ENCODE data around the gene TRIP13.

Gene TRIP13

DNA sequence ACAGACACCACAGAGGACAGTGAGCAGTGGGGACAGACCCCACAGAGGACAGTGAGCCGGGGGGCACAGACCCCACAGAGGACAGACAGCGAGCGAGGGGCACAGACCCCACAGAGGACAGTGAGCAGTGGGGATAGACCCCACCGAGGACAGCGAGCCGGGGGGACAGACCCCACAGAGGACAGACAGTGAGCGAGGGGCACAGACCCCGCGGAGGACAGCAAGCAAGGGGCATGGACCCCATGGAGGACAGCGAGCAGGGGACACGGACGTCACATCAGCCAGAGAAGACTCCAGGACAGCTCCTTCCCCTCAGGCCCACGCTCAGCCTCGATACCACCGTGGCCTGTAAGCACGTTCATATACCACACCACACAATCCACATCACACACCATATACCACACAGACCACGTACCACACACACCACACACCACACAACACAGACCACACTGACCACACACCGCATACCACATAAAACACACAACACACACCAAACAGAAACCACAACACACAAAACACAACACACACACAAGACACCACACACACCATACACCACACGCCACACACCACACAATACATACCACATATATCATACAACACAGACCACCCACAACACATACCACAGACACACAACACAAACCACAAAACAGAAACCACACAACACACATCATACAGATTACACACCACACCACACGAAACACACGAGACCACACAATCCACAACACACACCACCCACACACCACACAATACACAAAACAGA lies 36.7 kb upstream of the TRIP13 start:
- H3K27ac ChIP-seq (ENCODE audit: low read depth in 2 of 2, low read length in 2 of 2) = no peak overlapping the region
- peaks cover 2 to 8% of the 10 kb centered on the region in 2 donors for H3K27me3 ChIP-seq (ENCODE audit: control insufficient read depth in 2 of 2, insufficient read depth in 2 of 2, low read length in 2 of 2)
- H3K36me3 ChIP-seq (ENCODE audit: control insufficient read depth in 2 of 2, insufficient read depth in 2 of 2, low read length in 2 of 2) = no peaks in the 10 kb centered on the region
- H3K4me1 ChIP-seq (ENCODE audit: control insufficient read depth in 2 of 2, insufficient read depth in 2 of 2, low read length in 2 of 2) = no peaks in the 10 kb centered on the region
- no peaks in the 10 kb centered on the region for H3K9me3 ChIP-seq (ENCODE audit: control insufficient read depth in 2 of 2, low read length in 2 of 2)
- H3K4me3 ChIP-seq (ENCODE audit: low read length in 2 of 2) = no peak overlapping the region
- H3K9ac ChIP-seq (ENCODE audit: low read depth in 1 of 2, low read length in 2 of 2) = no peak overlapping the region

DNA sequence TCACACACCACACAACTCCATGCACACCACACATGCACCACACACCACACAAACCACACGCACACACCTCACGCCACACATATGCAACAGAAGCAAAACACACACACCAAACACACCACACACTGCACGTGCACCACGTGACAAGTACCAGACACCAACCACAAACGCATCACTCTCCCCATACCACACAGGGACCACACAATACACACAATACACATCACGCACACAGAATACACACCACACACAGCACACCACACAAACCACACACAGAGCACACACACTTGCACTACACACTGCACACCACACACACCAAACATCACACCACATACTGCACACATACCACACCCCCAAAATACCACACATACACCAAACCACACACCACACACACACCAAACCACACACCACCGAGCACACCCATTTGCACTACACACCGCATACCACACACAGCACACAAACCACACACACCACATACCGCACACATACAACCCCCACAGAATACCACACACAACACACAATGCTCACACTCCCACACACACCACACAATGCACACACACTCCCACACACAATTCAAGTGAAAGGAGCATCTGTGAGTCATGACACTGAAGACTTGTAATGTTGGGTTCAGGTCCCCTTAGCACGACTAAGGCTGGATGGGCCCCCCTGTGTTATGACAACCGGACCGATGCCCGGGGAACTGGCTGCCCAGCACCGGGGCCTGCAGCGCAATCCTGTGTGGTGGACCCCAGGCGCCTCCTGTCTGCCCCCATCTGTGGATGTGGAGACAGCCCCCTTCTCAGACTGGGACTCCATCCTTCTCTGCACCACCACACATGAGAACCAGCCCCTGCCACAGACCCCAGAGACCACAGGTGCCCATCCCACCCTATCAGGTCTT lies 35.9 kb upstream of the TRIP13 start:
- Histone ChIP-seq H3K4me1 (ENCODE audit: control insufficient read depth in 2 of 2, insufficient read depth in 2 of 2, low read length in 2 of 2) (no peaks in the 10 kb centered on the region), H3K36me3 (ENCODE audit: control insufficient read depth in 2 of 2, insufficient read depth in 2 of 2, low read length in 2 of 2) (no peaks in the 10 kb centered on the region), H3K27me3 (ENCODE audit: control insufficient read depth in 2 of 2, insufficient read depth in 2 of 2, low read length in 2 of 2) (peaks cover 2 to 7% of the 10 kb centered on the region in 2 donors), H3K9me3 (ENCODE audit: control insufficient read depth in 2 of 2, low read length in 2 of 2) (no peaks in the 10 kb centered on the region), H3K27ac (ENCODE audit: low read depth in 2 of 2, low read length in 2 of 2) (no peak overlapping the region), H3K9ac (ENCODE audit: low read depth in 1 of 2, low read length in 2 of 2) (no peak overlapping the region), H3K4me3 (ENCODE audit: low read length in 2 of 2) (no peak overlapping the region)

DNA sequence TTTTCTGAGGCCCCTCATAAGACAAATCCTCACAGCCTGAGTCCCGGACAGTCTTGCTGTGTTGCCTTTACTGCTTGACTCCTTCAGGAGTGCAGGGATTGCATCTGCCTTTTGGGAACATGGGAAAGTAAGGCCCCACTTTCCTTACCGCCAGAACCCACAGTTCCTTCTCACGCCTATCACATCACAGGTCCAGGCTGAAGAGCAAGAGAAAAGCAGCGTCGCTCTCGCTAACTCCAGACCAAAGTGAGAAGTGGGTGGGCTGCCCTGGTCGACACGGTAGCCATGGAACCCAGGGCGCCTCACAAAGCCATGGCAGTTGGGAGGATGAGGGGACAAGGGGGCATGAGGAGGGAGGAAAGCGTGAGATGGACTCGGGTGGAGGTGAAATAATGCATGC lies 34.0 kb upstream of the TRIP13 start:
- Histone ChIP-seq H3K4me3 (ENCODE audit: low read length in 2 of 2) (no peak overlapping the region), H3K36me3 (ENCODE audit: control insufficient read depth in 2 of 2, insufficient read depth in 2 of 2, low read length in 2 of 2) (peaks cover 9 to 14% of the 10 kb centered on the region in 2 donors)

DNA sequence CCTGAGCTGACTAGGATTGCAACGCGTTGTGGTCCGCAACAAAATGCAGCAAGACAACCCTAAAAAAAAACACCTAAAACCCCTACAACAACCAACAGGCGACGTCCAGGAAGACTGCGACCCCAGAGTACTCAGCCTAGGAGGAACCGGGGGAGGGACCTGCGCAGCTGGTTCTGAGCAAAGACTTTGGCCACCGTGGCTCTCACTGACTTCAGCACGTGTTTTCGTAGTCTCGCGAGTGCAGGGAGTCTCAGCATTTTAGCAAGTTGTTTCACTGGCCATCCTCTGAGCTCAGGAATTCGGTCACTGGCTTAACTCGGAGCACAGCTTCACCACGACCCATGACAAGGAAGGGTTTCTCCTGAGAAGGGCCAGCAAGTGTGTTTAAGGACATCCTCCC lies 33.3 kb upstream of the TRIP13 start:
- H3K4me1 ChIP-seq (ENCODE audit: control insufficient read depth in 2 of 2, insufficient read depth in 2 of 2, low read length in 2 of 2) = no peaks in the 10 kb centered on the region
- no peak overlapping the region for H3K4me3 ChIP-seq (ENCODE audit: low read length in 2 of 2)
- peaks cover 16 to 21% of the 10 kb centered on the region in 2 donors for H3K36me3 ChIP-seq (ENCODE audit: control insufficient read depth in 2 of 2, insufficient read depth in 2 of 2, low read length in 2 of 2)
- H3K27me3 ChIP-seq (ENCODE audit: control insufficient read depth in 2 of 2, insufficient read depth in 2 of 2, low read length in 2 of 2) = no peaks in the 10 kb centered on the region
- no peak overlapping the region for H3K9ac ChIP-seq (ENCODE audit: low read depth in 1 of 2, low read length in 2 of 2)
- H3K27ac ChIP-seq (ENCODE audit: low read depth in 2 of 2, low read length in 2 of 2) = no peak overlapping the region
- H3K9me3 ChIP-seq (ENCODE audit: control insufficient read depth in 2 of 2, low read length in 2 of 2) = no peaks in the 10 kb centered on the region

More for the DNA sequence above, 34.0 kb upstream of the TRIP13 start:
- Histone ChIP-seq H3K9ac (ENCODE audit: low read depth in 1 of 2, low read length in 2 of 2) (no peak overlapping the region), H3K9me3 (ENCODE audit: control insufficient read depth in 2 of 2, low read length in 2 of 2) (no peaks in the 10 kb centered on the region), H3K27me3 (ENCODE audit: control insufficient read depth in 2 of 2, insufficient read depth in 2 of 2, low read length in 2 of 2) (no peaks in the 10 kb centered on the region), H3K4me1 (ENCODE audit: control insufficient read depth in 2 of 2, insufficient read depth in 2 of 2, low read length in 2 of 2) (no peaks in the 10 kb centered on the region), H3K27ac (ENCODE audit: low read depth in 2 of 2, low read length in 2 of 2) (no peak overlapping the region)

DNA sequence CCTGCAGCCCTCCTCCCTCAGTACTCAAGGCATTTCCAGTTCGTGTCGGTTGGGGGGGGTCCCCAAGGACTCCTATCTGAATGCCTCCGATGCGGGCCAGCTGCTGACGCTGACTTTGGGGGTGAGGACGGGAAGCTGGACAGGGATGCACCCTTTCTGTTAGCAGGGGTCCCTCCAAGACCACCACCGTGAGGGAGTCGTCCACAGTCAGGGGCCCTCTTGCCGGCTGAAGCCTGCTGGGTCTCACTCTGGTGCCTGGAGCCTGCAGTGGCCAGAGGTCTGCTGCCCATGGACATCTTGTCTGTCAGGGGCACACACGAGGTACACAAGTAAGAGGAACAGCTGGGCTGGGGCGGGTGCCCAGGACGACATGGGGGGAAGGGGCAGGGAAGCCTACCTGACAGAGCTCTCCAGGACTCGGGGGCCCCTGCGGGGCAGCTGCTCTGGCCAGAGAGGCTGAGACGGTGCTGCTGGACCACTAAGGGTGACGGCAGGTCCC lies 32.8 kb upstream of the TRIP13 start:
- no peak overlapping the region for H3K4me3 ChIP-seq (ENCODE audit: low read length in 2 of 2)
- H3K9me3 ChIP-seq (ENCODE audit: control insufficient read depth in 2 of 2, low read length in 2 of 2) = no peaks in the 10 kb centered on the region
- no peak overlapping the region for H3K9ac ChIP-seq (ENCODE audit: low read depth in 1 of 2, low read length in 2 of 2)
- H3K36me3 ChIP-seq (ENCODE audit: control insufficient read depth in 2 of 2, insufficient read depth in 2 of 2, low read length in 2 of 2) = peaks cover 20 to 25% of the 10 kb centered on the region in 2 donors
- no peak overlapping the region for H3K27ac ChIP-seq (ENCODE audit: low read depth in 2 of 2, low read length in 2 of 2)
- H3K4me1 ChIP-seq (ENCODE audit: control insufficient read depth in 2 of 2, insufficient read depth in 2 of 2, low read length in 2 of 2) = peaks cover 0 to 2% of the 10 kb centered on the region in 2 donors
- no peaks in the 10 kb centered on the region for H3K27me3 ChIP-seq (ENCODE audit: control insufficient read depth in 2 of 2, insufficient read depth in 2 of 2, low read length in 2 of 2)

DNA sequence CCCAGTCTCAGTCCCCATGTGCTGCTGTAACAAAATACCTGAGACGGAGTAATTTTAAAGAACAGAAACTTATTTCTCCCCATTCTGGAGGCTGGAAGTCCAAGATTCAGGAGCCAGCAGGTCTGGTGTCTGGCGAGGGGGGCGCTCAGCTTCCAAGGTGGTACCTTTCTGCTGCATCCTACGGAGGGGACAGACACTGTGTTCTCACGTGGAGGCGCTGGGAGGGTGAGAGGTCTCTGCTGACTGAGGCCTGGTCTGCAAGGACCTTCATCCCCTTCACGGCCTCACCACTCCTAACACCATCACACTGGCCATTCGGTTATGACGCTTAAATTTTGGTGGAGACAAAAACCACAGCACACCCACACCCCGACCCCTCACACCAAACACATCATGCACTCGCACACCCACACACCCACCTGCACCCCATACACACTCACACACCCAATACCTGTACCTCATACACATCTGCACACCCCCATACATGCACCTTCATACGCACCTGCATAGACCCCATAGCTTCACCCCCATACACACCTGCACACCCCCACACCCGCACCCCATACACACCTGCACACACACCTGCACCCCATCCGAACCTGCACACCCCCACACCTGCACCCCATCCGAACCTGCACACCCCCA lies 32.1 kb upstream of the TRIP13 start:
- no peak overlapping the region for H3K9ac ChIP-seq (ENCODE audit: low read depth in 1 of 2, low read length in 2 of 2)
- peaks cover 0 to 2% of the 10 kb centered on the region in 2 donors for H3K4me1 ChIP-seq (ENCODE audit: control insufficient read depth in 2 of 2, insufficient read depth in 2 of 2, low read length in 2 of 2)
- no peaks in the 10 kb centered on the region for H3K27me3 ChIP-seq (ENCODE audit: control insufficient read depth in 2 of 2, insufficient read depth in 2 of 2, low read length in 2 of 2)
- no peak overlapping the region for H3K27ac ChIP-seq (ENCODE audit: low read depth in 2 of 2, low read length in 2 of 2)
- no peak overlapping the region for H3K4me3 ChIP-seq (ENCODE audit: low read length in 2 of 2)
- H3K36me3 ChIP-seq (ENCODE audit: control insufficient read depth in 2 of 2, insufficient read depth in 2 of 2, low read length in 2 of 2) = peaks cover 27 to 32% of the 10 kb centered on the region in 2 donors
- H3K9me3 ChIP-seq (ENCODE audit: control insufficient read depth in 2 of 2, low read length in 2 of 2) = no peaks in the 10 kb centered on the region

DNA sequence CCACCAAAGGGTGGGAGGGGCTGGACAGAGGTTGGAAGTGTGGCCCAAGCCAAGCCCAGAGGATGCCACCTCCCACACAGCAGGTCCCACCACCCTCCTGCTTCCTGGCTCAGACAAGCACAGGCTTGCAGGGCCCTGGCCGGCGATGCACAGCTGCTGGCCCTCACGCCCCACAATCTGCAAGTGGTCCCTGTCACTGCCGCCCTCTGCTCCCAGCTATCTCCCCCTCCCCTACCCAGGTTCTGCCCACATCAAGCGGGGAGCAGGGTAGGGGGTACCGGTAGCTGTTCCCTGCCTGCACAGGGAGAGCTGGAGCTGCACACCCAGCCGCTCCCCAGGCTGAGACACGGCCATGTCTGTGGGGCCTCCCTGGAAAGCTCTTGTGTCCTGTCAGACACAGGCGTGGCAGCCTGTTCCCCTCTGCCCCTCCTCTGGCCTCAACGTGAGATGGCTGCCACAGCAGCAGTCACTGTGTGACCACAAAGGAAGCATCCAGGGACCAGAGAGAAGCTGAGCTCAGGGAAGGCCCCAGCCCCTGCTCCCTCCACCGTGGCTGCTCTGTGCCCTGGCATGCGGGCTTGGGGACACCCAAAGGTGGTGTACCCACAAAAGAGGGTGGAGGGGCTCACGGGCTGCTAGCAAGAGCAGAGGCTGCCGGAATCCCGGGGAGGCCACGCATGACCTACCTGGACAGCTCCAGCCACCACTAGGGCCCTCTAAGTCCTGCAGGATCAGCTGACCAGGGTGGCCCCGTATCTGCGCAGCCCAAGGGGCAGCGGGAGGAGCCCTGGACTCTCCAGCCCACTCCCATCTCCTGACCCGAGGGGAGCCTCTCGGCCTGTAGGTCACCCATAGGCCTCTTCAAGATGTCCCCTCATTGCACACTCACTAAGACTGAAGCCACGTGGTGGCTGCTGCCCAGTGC lies 31.0 kb upstream of the TRIP13 start:
- H3K4me3 ChIP-seq (ENCODE audit: low read length in 2 of 2) = no peak overlapping the region
- H3K36me3 ChIP-seq (ENCODE audit: control insufficient read depth in 2 of 2, insufficient read depth in 2 of 2, low read length in 2 of 2) = peaks cover 30 to 41% of the 10 kb centered on the region in 2 donors
- peaks cover 0 to 2% of the 10 kb centered on the region in 2 donors for H3K4me1 ChIP-seq (ENCODE audit: control insufficient read depth in 2 of 2, insufficient read depth in 2 of 2, low read length in 2 of 2)
- no peaks in the 10 kb centered on the region for H3K9me3 ChIP-seq (ENCODE audit: control insufficient read depth in 2 of 2, low read length in 2 of 2)
- no peaks in the 10 kb centered on the region for H3K27me3 ChIP-seq (ENCODE audit: control insufficient read depth in 2 of 2, insufficient read depth in 2 of 2, low read length in 2 of 2)
- no peak overlapping the region for H3K9ac ChIP-seq (ENCODE audit: low read depth in 1 of 2, low read length in 2 of 2)
- H3K27ac ChIP-seq (ENCODE audit: low read depth in 2 of 2, low read length in 2 of 2) = no peak overlapping the region

DNA sequence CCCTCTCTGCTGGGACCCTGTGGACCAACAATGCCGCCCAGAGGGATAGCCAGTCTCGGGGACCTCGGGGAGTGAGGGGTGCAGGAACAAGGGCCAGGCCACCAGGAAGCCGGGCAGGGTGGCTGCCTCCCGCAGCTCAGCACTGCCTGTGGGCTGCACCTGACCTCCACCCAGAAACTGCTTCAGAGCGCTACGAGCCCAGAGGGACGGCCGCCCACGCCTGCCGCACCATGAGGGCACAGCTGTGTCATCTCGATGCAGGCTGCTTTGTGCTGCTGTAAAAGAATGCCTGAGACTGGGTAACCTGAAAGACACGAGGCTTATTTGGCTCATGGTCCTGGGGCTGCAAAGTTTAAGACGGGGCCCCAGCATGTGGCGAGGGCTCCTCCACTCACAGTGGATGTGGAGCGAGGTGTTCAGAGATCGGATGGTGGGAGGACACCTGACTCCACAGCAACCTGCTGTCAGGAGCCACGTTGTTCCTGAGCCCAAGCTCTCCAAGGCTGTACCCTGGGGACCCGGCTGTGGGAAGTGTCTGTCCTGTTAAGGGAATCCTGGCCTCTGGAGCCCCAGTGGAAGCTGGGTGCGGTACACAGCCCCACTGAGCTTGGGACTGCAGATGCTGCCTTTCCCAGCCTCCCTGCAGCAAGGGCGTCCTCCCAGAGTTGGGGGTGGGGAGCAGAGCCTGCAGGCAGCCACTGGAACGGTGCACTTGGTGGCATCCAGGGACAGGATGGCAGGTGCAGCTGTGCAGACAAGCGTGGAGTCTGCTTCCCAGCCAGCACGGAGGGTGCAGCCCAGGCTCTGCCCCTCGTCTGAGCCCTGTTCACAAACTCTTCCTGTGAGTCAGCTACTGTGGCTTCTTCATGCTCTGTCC lies 30.1 kb upstream of the TRIP13 start:
- H3K27ac ChIP-seq (ENCODE audit: low read depth in 2 of 2, low read length in 2 of 2) = no peak overlapping the region
- no peak overlapping the region for H3K4me3 ChIP-seq (ENCODE audit: low read length in 2 of 2)
- peaks cover 2 to 3% of the 10 kb centered on the region in 2 donors for H3K4me1 ChIP-seq (ENCODE audit: control insufficient read depth in 2 of 2, insufficient read depth in 2 of 2, low read length in 2 of 2)
- no peak overlapping the region for H3K9ac ChIP-seq (ENCODE audit: low read depth in 1 of 2, low read length in 2 of 2)
- H3K9me3 ChIP-seq (ENCODE audit: control insufficient read depth in 2 of 2, low read length in 2 of 2) = no peaks in the 10 kb centered on the region
- no peaks in the 10 kb centered on the region for H3K27me3 ChIP-seq (ENCODE audit: control insufficient read depth in 2 of 2, insufficient read depth in 2 of 2, low read length in 2 of 2)
- peaks cover 30 to 48% of the 10 kb centered on the region in 2 donors for H3K36me3 ChIP-seq (ENCODE audit: control insufficient read depth in 2 of 2, insufficient read depth in 2 of 2, low read length in 2 of 2)

All from mucosa of rectum (tissue), 2 donors.